Measurements from ENCODE around the gene TACC2.
"Not testable (repeated sequence)": the region's sequence is repeated elsewhere in the genome, so short reads cannot be mapped to it uniquely, and the experiment has no call there.

Gene TACC2, protein sequence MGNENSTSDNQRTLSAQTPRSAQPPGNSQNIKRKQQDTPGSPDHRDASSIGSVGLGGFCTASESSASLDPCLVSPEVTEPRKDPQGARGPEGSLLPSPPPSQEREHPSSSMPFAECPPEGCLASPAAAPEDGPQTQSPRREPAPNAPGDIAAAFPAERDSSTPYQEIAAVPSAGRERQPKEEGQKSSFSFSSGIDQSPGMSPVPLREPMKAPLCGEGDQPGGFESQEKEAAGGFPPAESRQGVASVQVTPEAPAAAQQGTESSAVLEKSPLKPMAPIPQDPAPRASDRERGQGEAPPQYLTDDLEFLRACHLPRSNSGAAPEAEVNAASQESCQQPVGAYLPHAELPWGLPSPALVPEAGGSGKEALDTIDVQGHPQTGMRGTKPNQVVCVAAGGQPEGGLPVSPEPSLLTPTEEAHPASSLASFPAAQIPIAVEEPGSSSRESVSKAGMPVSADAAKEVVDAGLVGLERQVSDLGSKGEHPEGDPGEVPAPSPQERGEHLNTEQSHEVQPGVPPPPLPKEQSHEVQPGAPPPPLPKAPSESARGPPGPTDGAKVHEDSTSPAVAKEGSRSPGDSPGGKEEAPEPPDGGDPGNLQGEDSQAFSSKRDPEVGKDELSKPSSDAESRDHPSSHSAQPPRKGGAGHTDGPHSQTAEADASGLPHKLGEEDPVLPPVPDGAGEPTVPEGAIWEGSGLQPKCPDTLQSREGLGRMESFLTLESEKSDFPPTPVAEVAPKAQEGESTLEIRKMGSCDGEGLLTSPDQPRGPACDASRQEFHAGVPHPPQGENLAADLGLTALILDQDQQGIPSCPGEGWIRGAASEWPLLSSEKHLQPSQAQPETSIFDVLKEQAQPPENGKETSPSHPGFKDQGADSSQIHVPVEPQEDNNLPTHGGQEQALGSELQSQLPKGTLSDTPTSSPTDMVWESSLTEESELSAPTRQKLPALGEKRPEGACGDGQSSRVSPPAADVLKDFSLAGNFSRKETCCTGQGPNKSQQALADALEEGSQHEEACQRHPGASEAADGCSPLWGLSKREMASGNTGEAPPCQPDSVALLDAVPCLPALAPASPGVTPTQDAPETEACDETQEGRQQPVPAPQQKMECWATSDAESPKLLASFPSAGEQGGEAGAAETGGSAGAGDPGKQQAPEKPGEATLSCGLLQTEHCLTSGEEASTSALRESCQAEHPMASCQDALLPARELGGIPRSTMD (N-terminal part only)

GRCh38 chr10:121988361-121989324 is at the start of gene TACC2:
Gene TACC2 (plus strand): TSS chr10:121989163. CDS start chr10:122021982, 32,819 bp downstream.
- DNase-seq (ENCODE audit: low spot score) = no peak

DNA sequence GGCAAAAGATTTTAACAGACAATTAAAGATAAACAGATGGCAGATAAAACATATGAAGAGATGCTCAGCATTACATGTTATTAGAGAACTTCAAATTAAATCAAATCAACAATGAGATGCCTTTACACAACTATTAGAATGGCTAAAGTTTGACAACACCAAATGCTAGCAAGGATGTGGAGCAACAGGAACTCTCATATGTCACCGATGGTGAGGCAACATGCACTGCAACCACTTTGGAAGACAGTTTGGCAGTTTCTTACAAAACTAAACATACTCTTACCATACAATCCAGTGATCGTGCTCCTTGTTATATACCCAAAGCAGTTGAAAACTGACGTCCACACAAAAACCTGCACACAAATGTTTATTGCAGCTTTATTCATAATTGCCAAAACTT is 47.4 kb upstream of the TACC2 start:
- no peak for DNase-seq (ENCODE audit: low spot score)

DNA sequence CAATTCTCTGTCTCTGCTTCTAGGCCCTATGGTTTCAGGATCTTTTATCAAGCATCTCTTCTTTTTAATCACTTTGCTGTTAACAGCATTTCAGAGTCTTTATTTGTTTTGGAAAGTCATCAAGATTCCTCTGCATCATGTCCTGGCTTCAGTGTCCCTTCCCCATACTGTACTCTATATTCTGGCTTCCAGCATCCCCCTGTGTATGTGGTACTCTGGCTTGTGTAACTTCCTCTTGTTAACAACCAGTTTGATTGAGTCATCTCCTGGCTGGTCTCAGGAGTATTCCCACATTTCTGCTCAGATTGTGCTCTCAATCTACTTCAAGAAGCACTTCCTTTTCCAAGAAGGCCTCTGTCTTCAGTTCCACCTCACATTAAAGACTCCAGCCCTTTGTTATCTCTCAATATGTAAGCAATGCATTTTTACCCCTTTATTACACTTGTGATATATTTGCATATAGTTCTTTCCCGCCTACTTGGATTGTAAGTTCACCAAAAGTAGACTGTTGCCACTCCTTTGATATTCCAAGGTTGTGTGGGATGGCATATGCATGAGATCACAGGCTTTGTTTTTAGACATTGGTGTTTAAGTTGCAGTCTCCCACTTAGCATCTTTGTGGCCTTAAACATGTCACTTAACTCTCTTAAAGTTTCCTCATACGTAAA is 46.1 kb upstream of the TACC2 start:
- peak; percentile 62 for DNase-seq (ENCODE audit: low spot score)

DNA sequence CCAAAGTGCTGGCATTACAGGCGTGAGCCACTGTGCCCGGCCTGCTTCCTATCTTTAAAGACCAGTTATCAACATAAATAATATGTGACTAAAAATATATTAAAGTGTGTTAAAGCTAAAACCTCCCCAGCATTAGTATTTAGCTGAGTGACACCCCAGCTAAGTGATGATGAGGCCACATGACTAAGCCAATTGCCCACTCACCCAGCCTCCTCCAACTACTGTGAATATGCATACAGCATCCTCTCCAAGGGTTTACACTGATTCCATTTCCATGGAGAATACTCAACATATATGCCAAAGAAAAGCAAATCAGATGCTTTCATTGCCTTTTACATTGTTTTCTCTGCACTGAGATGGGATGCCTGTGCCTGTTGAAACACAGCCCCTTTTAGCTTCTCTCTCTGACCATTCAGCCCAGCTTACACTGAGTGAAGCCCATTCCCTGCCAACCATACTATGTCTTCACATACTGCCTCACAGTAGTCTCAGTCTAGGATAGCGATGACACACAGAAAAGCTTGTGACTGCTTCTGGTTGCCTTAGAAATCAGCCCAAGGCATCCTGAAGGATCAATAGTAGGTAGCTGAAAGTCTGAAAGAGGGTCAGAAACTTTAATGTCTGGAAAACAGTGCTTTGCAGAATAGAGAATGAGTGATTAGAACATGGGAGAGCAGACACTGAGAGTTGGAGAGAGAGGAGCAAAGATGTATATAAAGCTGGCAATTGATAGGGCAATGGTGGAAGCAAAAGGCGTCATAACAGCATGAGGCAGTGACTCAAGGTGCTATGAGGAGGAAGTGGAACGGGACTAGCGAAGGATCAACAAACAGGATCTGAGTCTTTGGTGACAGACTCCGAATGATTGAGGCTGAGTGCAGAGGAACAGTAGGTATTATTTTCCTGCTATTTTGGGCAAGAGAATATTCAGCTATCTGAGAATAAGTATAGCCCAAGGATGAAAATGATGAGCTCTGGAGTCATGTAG is 41.3 kb upstream of the TACC2 start:
- DNase-seq (ENCODE audit: low spot score) = no peak

DNA sequence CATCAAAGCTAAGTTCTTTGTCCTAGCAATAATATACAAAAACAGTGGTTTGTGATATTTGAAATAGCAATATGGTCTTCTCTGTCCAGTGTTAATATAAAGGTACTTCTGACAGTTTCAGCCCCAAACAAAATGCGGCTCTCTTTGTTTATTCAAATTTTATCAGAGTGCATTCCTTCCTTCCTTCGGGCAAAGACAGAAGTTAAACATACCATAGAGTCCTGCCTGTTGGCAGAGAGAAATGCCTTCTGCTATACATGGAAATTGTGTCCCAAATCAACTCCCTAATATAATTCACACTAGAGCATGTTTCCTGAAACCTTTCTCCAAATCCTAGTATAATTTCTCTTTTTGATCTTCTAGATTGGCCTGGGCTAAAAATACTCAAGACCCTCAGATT is 39.9 kb upstream of the TACC2 start:
- no peak for DNase-seq (ENCODE audit: low spot score)

GRCh38 chr10:121949451-121949850 is 39.5 kb upstream of the TACC2 start:
- DNase-seq (ENCODE audit: low spot score) = no peak

- DNase-seq (ENCODE audit: low spot score) = no peak
Measured at GRCh38 chr10:121952226-121952625, 36.7 kb upstream of the TACC2 start.

GRCh38 chr10:121956111-121957061 is 32.6 kb upstream of the TACC2 start:
- peak; percentile 27 for DNase-seq (ENCODE audit: low spot score)

DNA sequence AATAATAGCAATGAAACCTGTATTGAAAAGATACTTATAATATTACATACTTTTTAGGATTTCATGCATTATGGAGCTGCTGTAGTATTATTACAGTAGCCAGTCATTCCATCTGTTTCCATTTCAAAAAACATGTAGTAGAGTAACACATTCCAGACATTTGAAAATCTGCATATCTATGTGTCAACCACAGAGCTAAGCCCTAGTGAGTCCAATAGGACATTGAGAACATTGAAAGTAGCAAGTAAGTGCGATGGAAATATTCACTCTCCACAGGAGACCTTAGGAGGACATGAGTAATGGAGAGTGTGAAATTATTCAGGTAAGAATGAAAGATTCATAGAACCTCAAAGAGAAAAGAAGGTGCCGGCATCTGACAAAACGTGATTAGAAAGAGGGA is 29.3 kb upstream of the TACC2 start:
- no peak for DNase-seq (ENCODE audit: low spot score)

- DNase-seq (ENCODE audit: low spot score) = no peak
Measured at GRCh38 chr10:121961456-121961855, 27.5 kb upstream of the TACC2 start.

GRCh38 chr10:121965996-121966395 is 23.0 kb upstream of the TACC2 start:
- no peak for DNase-seq (ENCODE audit: low spot score)

GRCh38 chr10:121969086-121969485 is 19.9 kb upstream of the TACC2 start:
- DNase-seq (ENCODE audit: low spot score) = not testable (repeated sequence)

- DNase-seq (ENCODE audit: low spot score) = no peak
Measured at GRCh38 chr10:121974019-121974534, 14.9 kb upstream of the TACC2 start.

- DNase-seq (ENCODE audit: low spot score) = peak; percentile 93
Measured at GRCh38 chr10:121974535-121975294, 14.2 kb upstream of the TACC2 start, which contains the start of gene NSMCE4A. Gene NSMCE4A (minus strand): TSS chr10:121975217. CDS start chr10:121975165, 52 bp downstream.

DNA sequence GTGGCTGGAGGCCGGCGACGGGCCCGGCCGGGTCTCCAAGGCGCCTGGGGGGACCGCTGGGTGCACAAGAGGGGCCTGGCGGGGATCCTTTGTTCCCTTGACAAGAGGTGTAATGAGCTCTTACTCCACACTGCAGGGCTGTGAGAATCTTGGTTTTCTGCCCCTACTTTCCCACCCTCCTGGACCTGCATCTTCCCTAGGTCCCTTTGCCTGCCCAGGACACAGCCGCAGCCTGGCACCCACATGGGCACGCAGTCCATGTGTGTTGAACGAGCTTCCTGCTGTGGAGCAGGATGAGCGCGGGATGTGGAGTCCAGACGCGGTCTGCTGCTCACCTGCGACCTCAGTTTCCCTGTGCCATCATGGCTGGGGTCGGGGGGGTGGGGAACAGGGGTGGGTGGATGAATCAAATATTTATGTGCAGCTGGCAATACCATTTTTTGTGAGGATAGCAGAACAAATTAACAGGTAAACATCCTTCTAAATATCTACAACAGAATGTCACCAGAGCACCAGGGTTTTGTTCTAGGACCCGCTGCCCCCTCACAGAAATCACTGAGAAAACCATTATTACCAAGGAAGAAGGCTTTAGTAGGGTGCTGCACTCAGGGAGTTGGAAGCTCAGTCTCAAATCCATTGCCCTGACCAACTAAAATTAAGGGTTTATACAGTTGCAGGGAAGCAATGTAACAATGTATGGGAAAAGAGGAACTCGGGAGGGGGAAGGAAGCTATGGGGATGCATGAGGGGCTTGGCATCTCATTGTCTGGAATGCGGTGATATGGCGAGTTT is 13.5 kb upstream of the TACC2 start:
- DNase-seq (ENCODE audit: low spot score) = no peak

DNA sequence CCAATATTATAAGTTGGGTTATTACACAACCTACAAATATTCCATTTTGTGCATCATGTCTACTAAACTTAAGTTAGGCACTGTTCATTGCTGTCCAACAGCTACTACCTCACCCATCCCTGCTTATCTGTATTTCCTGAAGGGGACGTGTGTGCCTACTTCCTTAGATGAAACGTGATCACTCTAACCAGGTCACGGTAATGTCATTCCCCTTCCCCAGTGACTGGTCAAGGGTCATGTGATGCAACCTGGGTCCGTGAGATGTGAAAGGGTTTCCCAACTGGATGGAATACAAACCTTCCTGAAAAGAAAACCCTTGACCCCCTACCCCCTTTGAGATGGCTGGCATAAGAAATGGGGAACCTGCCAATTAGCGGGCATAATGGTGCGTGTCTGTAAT is 12.4 kb upstream of the TACC2 start:
- DNase-seq (ENCODE audit: low spot score) = no peak
